K562 (cell line): ENCODE results near the gene TTLL3. TPM values are rescaled to one million over a fixed set of nuclear protein-coding genes. Genes with fewer than 3 reads are reported as not detected.

ENCODE experiments used
- ESRRB ChIP-seq: fragments of 250-450 bp; sonication (Bioruptor Pico); IDR thresholded peaks from 2 replicates; pipeline ENCODE4 v1.5.0; 2020; ENCODE audit warnings: mild to moderate bottlenecking, moderate library complexity, borderline replicate concordance
- ETS1 ChIP-seq: conservative IDR thresholded peaks from 2 replicates; pipeline ENCODE4 v1.6.1; 2011; ENCODE audit warnings: low read depth, mild to moderate bottlenecking, low read length; ENCODE audit not compliant: control insufficient read depth
- FOXA3 ChIP-seq, 2 experiments: fragments of 450-650 bp in 1 of 2; sonication (generic) in 1 of 2; formaldehyde crosslinking; IDR thresholded peaks in 1 of 2; conservative IDR thresholded peaks in 1 of 2; 2 replicates each; pipeline versions ENCODE4 v1.4.0 to v1.8.0; 2020 to 2022; ENCODE audit warnings: mild to moderate bottlenecking in 2 of 2, missing genetic modification reagents in 1 of 2
- HINFP ChIP-seq: fragments of 450-650 bp; conservative IDR thresholded peaks from 2 replicates; pipeline ENCODE4 v1.6.1; 2016; ENCODE audit warnings: missing genetic modification characterization, low read depth, mild to moderate bottlenecking, control low read depth, missing compliant biosample characterization
- HOXB6 ChIP-seq: fragments of 250-450 bp; sonication (Bioruptor Pico); IDR thresholded peaks from 2 replicates; pipeline ENCODE4 v1.5.1; 2022; ENCODE audit warnings: mild to moderate bottlenecking, borderline replicate concordance
- JUND ChIP-seq, 2 experiments: IDR thresholded peaks; 2 replicates in 1 of 2; 3 replicates in 1 of 2; pipeline ENCODE4 v1.6.1; 2011; ENCODE audit warnings: borderline replicate concordance in 2 of 2, low read depth in 2 of 2, low read length in 2 of 2, improper control_type of control experiment in 1 of 2, missing biosample characterization in 1 of 2, missing genetic modification characterization in 1 of 2, missing genetic modification reagents in 1 of 2
- PHF8 ChIP-seq: fragments of 200-600 bp; sonication (generic); IDR thresholded peaks from 2 replicates; pipeline ENCODE4 v1.6.1; 2012; ENCODE audit warnings: mixed run types, mild to moderate bottlenecking, inconsistent platforms, low read length, moderate library complexity, borderline replicate concordance
- RAD21 ChIP-seq, 2 experiments: fragments of 250-450 bp in 1 of 2; fragments of 450-650 bp in 1 of 2; sonication (Bioruptor Pico) in 1 of 2; formaldehyde crosslinking in 1 of 2; IDR thresholded peaks in 1 of 2; conservative IDR thresholded peaks in 1 of 2; 2 replicates each; pipeline versions ENCODE4 v1.4.0 to v1.8.0; 2020 to 2022; ENCODE audit warnings: mild to moderate bottlenecking in 2 of 2, moderate library complexity in 1 of 2
- RERE ChIP-seq: sonication (generic); formaldehyde crosslinking; IDR thresholded peaks from 2 replicates; pipeline ENCODE4 v1.8.0; 2023; ENCODE audit warnings: missing genetic modification reagents, mild to moderate bottlenecking, borderline replicate concordance
- TEAD1 ChIP-seq, 2 experiments: fragments of 450-650 bp in 1 of 2; sonication (generic) in 1 of 2; formaldehyde crosslinking; IDR thresholded peaks; 2 replicates each; pipeline versions ENCODE4 v1.4.0 to v1.8.0; 2020 to 2022; ENCODE audit warnings: mild to moderate bottlenecking in 2 of 2, missing genetic modification reagents in 1 of 2
- ZFX ChIP-seq: sonication (generic); formaldehyde crosslinking; IDR thresholded peaks from 2 replicates; pipeline ENCODE4 v1.8.0; 2022; ENCODE audit warnings: mild to moderate bottlenecking, missing genetic modification reagents, moderate library complexity
- ZNF57 ChIP-seq: fragments of 450-650 bp; formaldehyde crosslinking; IDR thresholded peaks from 2 replicates; pipeline ENCODE4 v1.4.0; 2020; ENCODE audit warnings: mild to moderate bottlenecking, moderate library complexity
- ZNF668 ChIP-seq: fragments of 250-450 bp; sonication (Bioruptor Pico); IDR thresholded peaks from 2 replicates; pipeline ENCODE4 v1.8.0; 2022; ENCODE audit warnings: mild to moderate bottlenecking, inconsistent platforms
- polyA plus RNA-seq, 8 experiments: library from polyadenylated mRNA; depleted of rRNA in 4 of 8; stranded (reverse) in 5 of 8; unstranded in 3 of 8; fragments of >200 nt; fragmentation: Nextera tagmentation in 2 of 8; fragmentation: Illumina TruSeq in 1 of 8; extraction: Ambion mirVana in 2 of 8; extraction: Trizol in 1 of 8; gene quantifications; 2 replicates each; pipeline versions ENCODE4 v1.2.1 to v1.2.3, GENCODE V29; 2011 to 2014; ENCODE audit warnings: inconsistent platforms in 1 of 8, missing spikeins in 1 of 8
- total RNA-seq, 7 experiments: library from RNA; depleted of rRNA in 6 of 7; stranded (reverse); fragments of >200 nt in 6 of 7; fragmentation: Illumina TruSeq in 2 of 7; extraction: Trizol in 2 of 7; gene quantifications; 2 replicates each; pipeline versions ENCODE4 v1.2.1 to v1.2.3, GENCODE V29; 2011 to 2021; ENCODE audit warnings: low replicate concordance in 1 of 7

TTLL3 gene
- total and polyA plus RNA-seq, 9 of the 15 experiments (the other 6 are each of a cell fraction or from before 2014, with no cell fraction given): 8.9 to 106 (median 33.2) TPM

- TF ChIP-seq JUND (IDR thresholded peaks at IDR 0.05; ENCODE audit: borderline replicate concordance, low read depth, low read length) (no peak), JUND (tag; IDR thresholded peaks at IDR 0.05; ENCODE audit: borderline replicate concordance, low read depth, low read length) (no peak), HINFP (tag) (no peak), ETS1 (no peak), PHF8 (no peak), ZNF668 (no peak), RAD21 (CRISPR knock-in tag; conservative IDR thresholded peaks at IDR 0.05 in 1 of 2, IDR thresholded peaks at IDR 0.05 in 1 of 2) (no peak), ZNF57 (CRISPR knock-in tag) (no peak), ESRRB (CRISPR knock-in tag) (no peak), RERE (no peak), ZFX (no peak), TEAD1 (CRISPR knock-in tag; IDR thresholded peaks at IDR 0.05) (no peak), FOXA3 (CRISPR knock-in tag; conservative IDR thresholded peaks at IDR 0.05 in 1 of 2, IDR thresholded peaks at IDR 0.05 in 1 of 2) (no peak), HOXB6 (no peak)
Observed at GRCh38 chr3:9803494-9803893, 6.6 kb upstream of the TTLL3 start (continued).
